Measurements from ENCODE around the gene IRAK3. TPM values are rescaled to one million over a fixed set of nuclear protein-coding genes. Genes with fewer than 3 reads are reported as not detected.
A peak's percentile ranks its signal among the peaks of the same experiment; 100 is the strongest.

IRAK3 gene
- total RNA-seq, 2 experiments from 2014 or later = 0.59 to 0.74 TPM

DNA sequence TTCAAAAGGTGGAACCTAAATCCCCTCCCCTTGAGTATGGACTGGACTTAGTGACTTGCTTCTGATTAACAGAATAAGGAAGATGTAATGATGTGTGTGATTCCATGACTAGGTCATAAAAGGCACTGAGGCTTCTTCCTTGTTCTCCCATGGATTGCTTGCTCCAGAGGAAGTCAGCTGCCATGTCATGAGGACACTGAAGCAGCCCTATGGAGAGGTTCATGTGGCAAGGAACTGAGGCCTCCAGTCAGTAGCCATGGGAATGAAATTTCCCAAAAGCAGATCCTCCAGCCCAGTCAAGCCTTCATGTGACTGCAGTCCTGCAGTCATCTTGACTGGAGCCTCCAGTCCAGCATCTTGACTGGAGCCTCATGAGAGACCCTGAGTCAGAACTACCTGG is 29.9 kb upstream of the IRAK3 start:
- TF ChIP-seq, protein P1, sequence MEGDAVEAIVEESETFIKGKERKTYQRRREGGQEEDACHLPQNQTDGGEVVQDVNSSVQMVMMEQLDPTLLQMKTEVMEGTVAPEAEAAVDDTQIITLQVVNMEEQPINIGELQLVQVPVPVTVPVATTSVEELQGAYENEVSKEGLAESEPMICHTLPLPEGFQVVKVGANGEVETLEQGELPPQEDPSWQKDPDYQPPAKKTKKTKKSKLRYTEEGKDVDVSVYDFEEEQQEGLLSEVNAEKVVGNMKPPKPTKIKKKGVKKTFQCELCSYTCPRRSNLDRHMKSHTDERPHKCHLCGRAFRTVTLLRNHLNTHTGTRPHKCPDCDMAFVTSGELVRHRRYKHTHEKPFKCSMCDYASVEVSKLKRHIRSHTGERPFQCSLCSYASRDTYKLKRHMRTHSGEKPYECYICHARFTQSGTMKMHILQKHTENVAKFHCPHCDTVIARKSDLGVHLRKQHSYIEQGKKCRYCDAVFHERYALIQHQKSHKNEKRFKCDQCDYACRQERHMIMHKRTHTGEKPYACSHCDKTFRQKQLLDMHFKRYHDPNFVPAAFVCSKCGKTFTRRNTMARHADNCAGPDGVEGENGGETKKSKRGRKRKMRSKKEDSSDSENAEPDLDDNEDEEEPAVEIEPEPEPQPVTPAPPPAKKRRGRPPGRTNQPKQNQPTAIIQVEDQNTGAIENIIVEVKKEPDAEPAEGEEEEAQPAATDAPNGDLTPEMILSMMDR (IDR thresholded peaks at IDR 0.05) = no peak
- Mint-ChIP-seq H3K27ac (peak overlapping the region; percentile 15), H3K27me3 (no peaks in the 10 kb centered on the region), H3K36me3 (ENCODE audit: low read depth) (peaks cover 73% of the 10 kb centered on the region), H3K4me3 (no peak overlapping the region), H3K9me3 (peaks cover 4% of the 10 kb centered on the region), H3K4me1 (ENCODE audit: low read depth) (peaks cover 71% of the 10 kb centered on the region)
- ChIA-PET POLR2A (interaction anchor here (6.0 kb wide), 1 partner anchor 10 kb away, joined by 31 read pairs; the partner anchor contains the start of gene TMBIM4), CTCF (interaction anchor here (1.4 kb wide), 1 partner anchor 17 kb away, joined by 3 read pairs; no protein-coding TSS in a partner anchor)
- Histone ChIP-seq H3K27me3 (ENCODE audit: control insufficient read depth in 1 of 2, insufficient read depth in 2 of 2, low read length in 2 of 2) (no peaks in the 10 kb centered on the region), H3K9me3 (ENCODE audit: control insufficient read depth in 1 of 2, insufficient read depth in 1 of 2, low read length in 2 of 2) (peaks cover 0 to 6% of the 10 kb centered on the region in 2 experiments), H3K4me3 (ENCODE audit: low read length) (no peak overlapping the region), H3K4me1 (ENCODE audit: insufficient read depth, low read length) (peaks cover 4% of the 10 kb centered on the region), H3K36me3 (ENCODE audit: insufficient read depth, low read length) (peaks cover 21% of the 10 kb centered on the region), H3K27ac (ENCODE audit: low read depth in 1 of 2, low read length in 2 of 2) (no peak overlapping the region)
- ATAC-seq (ENCODE audit: poor library complexity) = no peak
- intact Hi-C loops (cut with DNase I, micrococcal nuclease) = no loop called here
- DNase-seq = no peak

DNA sequence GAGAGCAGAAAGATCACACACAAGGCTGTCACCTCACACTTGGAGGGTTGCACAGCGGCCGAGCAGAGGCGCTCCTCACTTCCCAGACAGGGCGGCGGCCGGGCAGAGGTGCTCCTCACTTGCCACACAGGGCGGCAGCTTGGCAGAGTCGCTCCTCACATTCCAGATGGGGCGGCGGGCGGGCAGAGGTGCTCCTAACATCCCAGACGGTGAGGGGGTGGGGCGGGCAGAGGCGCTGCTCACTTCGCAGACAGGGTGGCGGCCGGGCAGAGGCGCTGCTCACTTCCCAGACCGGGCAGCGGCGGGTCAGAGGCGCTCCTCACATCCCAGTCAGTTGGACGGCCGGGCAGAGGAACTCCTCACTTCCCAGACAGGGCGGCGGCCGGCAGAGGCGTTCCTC is 28.3 kb upstream of the IRAK3 start:
- Histone ChIP-seq H3K36me3 (ENCODE audit: insufficient read depth, low read length) (peaks cover 18% of the 10 kb centered on the region), H3K9me3 (ENCODE audit: control insufficient read depth in 1 of 2, insufficient read depth in 1 of 2, low read length in 2 of 2) (peaks cover 0 to 6% of the 10 kb centered on the region in 2 experiments), H3K4me3 (ENCODE audit: low read length) (no peak overlapping the region), H3K4me1 (ENCODE audit: insufficient read depth, low read length) (no peaks in the 10 kb centered on the region), H3K27me3 (ENCODE audit: control insufficient read depth in 1 of 2, insufficient read depth in 2 of 2, low read length in 2 of 2) (no peaks in the 10 kb centered on the region), H3K27ac (ENCODE audit: low read depth in 1 of 2, low read length in 2 of 2) (no peak overlapping the region)
- peaks cover 84% of the 10 kb centered on the region for H3K36me3 Mint-ChIP-seq (ENCODE audit: low read depth)
- ATAC-seq (ENCODE audit: poor library complexity) = no peak
- ChIA-PET CTCF (no interaction called here), POLR2A (interaction anchor here (1.1 to 6.0 kb wide), 2 partner anchors 9 to 30 kb away, joined by 4 to 31 read pairs; partner anchors contain the start of genes LLPH and TMBIM4)
- no peak overlapping the region for H3K4me3 Mint-ChIP-seq
- peaks cover 13% of the 10 kb centered on the region for H3K9me3 Mint-ChIP-seq
- DNase-seq = no peak
- H3K4me1 Mint-ChIP-seq (ENCODE audit: low read depth) = peaks cover 84% of the 10 kb centered on the region
- intact Hi-C loops (cut with DNase I, micrococcal nuclease) = loop anchor here in 1 of 2 experiments (10.0 kb wide), 1 partner anchor 144 kb away; the partner anchor contains the start of gene HELB
- H3K27me3 Mint-ChIP-seq = no peaks in the 10 kb centered on the region
- TF ChIP-seq, protein P1 (IDR thresholded peaks at IDR 0.05) = no peak
- H3K27ac Mint-ChIP-seq = no peak overlapping the region

DNA sequence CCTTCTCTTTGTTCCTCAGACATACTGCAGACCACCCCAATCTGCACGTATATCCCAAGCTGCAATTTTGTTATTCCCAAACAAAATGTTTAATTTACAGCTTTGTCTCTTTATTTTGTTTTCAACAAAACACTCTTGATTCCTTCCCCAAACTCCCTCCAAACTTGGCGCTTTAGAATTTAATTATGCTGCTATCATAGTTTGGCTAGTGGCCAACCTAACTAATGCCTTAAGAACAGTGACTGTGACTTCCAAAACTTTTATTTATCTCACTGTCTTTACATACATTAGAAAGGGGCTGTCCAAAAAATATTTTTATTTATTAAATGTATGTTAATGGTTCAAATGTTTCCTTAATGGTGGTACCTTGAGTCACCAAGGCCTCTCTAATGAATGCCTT is 26.3 kb upstream of the IRAK3 start:
- no peaks in the 10 kb centered on the region for H3K27me3 Mint-ChIP-seq
- TF ChIP-seq, protein P1 (IDR thresholded peaks at IDR 0.05) = no peak
- no peak overlapping the region for H3K4me3 ChIP-seq (ENCODE audit: low read length)
- intact Hi-C loops (cut with DNase I, micrococcal nuclease) = loop anchor here in 1 of 2 experiments (10.0 kb wide), 1 partner anchor 142 kb away; the partner anchor contains the start of gene HELB
- DNase-seq (no peak), ATAC-seq (ENCODE audit: poor library complexity) (no peak)
- H3K27me3 ChIP-seq (ENCODE audit: control insufficient read depth in 1 of 2, insufficient read depth in 2 of 2, low read length in 2 of 2) = no peaks in the 10 kb centered on the region
- peaks cover 0 to 6% of the 10 kb centered on the region in 2 experiments for H3K9me3 ChIP-seq (ENCODE audit: control insufficient read depth in 1 of 2, insufficient read depth in 1 of 2, low read length in 2 of 2)
- H3K4me1 Mint-ChIP-seq (ENCODE audit: low read depth) = peaks cover 83% of the 10 kb centered on the region
- H3K27ac ChIP-seq (ENCODE audit: low read depth in 1 of 2, low read length in 2 of 2) = no peak overlapping the region
- ChIA-PET CTCF (interaction anchor here (0.6 kb wide), 1 partner anchor 13 kb away, joined by 3 read pairs; no protein-coding TSS in a partner anchor), POLR2A (no interaction called here)
- peaks cover 31% of the 10 kb centered on the region for H3K36me3 ChIP-seq (ENCODE audit: insufficient read depth, low read length)
- peaks cover under 1% of the 10 kb centered on the region for H3K4me1 ChIP-seq (ENCODE audit: insufficient read depth, low read length)
- H3K36me3 Mint-ChIP-seq (ENCODE audit: low read depth) = peaks cover 91% of the 10 kb centered on the region
- no peak overlapping the region for H3K4me3 Mint-ChIP-seq
- H3K9me3 Mint-ChIP-seq = peaks cover 18% of the 10 kb centered on the region
- H3K27ac Mint-ChIP-seq = peak overlapping the region; percentile 49
